Activated effector memory CD4-positive, alpha-beta T cell treated with anti-CD3 and anti-CD28 coated beads, Interleukin-2, amount 50 U/mL, for 16 hours (primary cell): Measurements from ENCODE around the gene ABLIM2.
A peak's percentile ranks its signal among the peaks of the same experiment; 100 is the strongest.

Source experiments
- DNase-seq: peaks from one replicate; pipeline ENCODE4 v3.0.0-alpha.2; 2020

The ABLIM2 gene

DNA sequence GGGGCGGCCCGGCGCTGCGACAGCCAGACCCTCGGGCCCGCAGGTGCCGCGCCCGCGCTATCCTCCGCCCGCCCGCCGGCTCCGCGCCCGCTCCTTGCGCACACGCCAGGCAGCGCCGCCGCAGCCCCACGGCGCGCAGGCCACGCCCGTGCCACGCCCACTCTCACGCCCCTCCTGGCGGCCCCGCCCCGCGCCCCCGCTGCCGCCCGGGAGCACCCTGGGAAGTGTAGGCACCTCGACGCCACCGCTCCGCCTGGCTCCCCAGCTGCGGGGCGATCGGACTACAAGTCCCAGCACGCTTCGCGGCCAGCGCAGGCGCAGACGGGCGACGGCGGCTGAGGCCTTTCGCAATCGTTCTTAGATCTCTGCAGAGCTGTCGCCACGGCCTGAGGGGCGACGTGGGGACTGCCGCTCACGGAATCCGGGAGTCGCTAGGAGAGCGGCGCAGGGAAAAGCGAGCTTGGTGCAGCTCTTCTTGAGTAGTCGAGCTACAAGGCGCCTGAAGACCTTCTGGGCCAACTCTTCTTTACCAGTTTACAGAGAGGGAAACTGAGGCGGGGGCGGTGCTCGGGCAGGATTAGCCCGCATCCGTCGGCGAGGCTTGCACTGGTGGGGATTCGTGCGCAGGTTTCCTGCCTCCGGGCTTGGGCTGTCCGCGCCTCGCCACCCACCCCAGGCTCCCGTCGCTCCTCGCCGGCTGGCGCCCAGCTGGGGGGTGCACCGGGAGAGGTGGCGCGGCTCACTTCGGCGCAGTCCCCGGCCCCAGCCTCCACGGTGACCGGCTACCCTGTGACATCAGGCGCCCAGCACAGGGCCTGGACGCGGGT lies at the start of gene ABLIM2:
Gene ABLIM2, minus strand, starts transcription at position 104 of the 827 bp plus-strand sequence. CDS start 124 bp downstream, outside the sequence.
- peak; percentile 100 for DNase-seq

DNA sequence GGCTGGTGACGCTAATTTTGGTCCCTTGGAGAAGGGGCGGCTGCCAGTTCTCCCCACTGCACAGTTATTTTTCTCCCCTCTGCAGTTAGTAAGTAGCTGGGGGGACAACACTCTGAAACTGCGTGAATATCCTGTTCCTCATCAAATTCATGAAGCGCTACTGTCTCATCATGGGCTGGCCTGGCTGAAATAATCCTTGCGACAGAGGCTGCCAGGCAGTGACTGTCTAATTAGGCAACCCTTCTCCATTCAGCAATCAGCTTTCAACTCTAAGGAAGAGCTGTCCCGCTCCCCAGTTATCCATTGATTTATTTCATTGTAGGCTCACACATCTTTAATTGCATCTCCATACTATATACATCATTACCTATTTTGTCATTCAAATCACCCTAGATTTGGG lies 48.7 kb upstream of the ABLIM2 start:
- DNase-seq = no peak

DNA sequence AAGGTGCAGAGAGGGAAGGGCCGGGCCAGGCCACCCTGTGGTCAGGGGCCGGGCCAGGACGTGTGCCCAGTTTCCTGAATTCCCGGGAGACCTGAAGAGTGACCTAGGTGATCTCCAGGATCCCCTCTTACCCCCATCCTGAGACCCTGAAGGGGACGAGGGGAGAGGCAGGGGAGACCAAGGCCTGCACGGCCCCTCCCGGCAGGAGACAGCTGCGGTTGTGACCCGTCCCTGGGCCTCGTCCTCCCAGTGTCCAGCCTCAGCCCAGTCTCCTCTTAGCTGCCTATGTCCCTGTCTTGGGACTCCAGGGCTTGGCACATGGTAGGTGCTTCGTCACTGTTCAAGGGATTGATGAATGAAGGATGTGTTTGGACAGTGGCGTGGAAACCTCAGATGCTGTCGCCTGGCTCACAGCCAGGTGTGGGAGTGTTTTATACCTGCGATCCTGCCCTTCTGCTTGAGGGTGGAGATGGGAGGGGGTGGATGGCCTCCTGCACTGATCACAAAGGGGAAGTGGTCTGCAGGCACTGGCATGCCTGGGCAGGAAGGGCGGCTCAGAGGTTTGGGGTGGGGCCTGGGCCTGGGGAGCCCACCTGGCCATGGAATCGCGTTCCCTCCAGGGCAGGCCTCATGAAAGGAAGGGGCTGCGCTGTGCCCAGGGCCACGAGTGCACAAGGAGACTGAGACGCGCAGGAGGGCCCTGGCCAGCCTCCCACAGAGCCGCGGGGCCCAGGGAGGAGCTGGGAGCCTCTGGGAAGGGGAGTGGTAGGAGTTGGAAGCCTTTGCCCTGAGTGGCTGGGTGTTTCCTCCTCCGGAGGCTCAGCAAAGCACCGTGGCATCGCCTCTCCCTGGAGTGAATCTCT lies 47.4 kb upstream of the ABLIM2 start:
- DNase-seq = no peak

GRCh38 chr4:8205241-8205707 lies 46.7 kb upstream of the ABLIM2 start:
- DNase-seq = no peak

GRCh38 chr4:8204576-8205227 lies 46.1 kb upstream of the ABLIM2 start:
- no peak for DNase-seq

GRCh38 chr4:8203817-8204216 lies 45.2 kb upstream of the ABLIM2 start:
- no peak for DNase-seq

DNA sequence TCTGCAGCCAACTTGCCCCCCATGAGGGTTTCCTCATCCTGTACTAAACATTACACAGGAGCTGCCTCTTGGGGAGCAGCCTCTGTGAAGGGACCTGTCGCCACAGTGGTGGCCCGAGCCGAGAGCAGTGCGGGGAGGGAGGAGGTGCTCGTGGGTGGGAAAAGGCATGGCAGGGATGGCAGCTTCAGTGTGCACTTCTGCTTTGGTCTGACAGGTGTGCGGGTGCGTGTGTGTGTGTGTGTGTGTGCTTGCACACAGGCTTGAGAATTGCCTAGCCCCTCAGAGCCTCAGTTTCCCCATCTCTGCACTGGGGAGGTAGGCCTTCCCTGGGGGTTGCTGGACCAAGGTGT lies 44.4 kb upstream of the ABLIM2 start:
- no peak for DNase-seq

GRCh38 chr4:8202108-8203051 lies 43.8 kb upstream of the ABLIM2 start:
- no peak for DNase-seq

DNA sequence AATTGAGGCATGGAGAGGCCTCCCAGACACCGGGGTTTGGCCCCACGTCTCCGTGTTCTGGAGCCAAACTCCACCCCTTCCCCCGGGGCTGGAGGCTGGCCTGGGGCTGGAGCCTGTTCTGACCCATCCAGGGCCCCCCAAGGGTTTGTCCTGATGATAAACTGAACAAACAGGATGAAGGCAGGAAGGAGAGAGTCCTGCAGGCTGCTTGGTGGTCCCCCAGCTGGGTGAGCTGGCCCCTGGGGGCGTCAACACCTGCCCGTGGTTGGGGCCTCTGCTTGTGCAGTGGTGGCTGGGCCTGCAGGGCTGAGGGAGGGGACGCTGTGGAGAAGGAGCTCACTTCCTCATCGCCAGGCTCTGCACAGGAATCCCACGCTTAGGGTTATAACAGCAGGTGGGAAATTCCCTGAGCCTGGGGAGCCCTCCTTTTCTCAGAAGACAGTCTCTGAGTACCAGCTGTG lies 42.7 kb upstream of the ABLIM2 start:
- peak; percentile 78 for DNase-seq

- peak; percentile 73 for DNase-seq
Observed at GRCh38 chr4:8200302-8200975, 41.8 kb upstream of the ABLIM2 start.

DNA sequence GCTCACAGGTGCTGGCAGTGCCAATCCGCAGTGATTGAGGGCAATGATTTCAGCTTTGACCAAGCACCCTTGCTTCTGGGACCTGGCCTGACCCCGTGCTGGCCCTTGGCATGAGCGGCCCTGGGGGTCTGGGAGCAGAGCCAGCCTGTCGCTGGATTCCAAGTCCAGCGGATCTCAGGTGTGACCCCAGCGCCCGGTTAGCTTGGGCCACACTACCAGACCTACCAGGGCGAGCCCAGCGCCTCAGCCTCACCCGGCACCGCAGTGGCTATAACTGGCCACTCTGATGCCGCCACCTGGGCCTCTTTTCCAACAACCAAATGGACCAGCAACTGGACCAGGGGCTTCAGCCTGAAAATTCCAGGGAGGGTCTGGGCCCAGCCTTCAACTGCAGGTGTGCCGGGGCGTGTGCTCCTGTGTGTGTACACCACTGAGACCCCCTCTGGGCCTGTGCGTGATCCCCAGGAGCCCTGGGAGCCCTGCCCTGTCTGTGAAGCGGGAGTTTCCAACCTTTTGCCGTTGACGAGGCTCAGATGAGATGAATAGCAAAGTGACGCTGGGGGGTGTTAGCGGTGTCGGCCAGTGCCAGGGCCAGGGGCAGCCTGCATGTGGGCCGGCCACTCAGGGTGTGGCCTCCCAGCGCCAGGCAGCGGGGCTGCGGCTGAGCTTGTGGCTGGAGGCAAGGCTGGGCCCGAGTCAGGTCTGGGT lies 41.1 kb upstream of the ABLIM2 start:
- DNase-seq = peak; percentile 68

GRCh38 chr4:8198906-8199593 lies 40.4 kb upstream of the ABLIM2 start, which contains the start of gene SH3TC1:
Gene SH3TC1 (plus strand): TSS chr4:8199290. CDS start chr4:8205195, 5,905 bp downstream.
- DNase-seq = peak; percentile 87

- DNase-seq = no peak
Observed at GRCh38 chr4:8198206-8198905, 39.7 kb upstream of the ABLIM2 start.

DNA sequence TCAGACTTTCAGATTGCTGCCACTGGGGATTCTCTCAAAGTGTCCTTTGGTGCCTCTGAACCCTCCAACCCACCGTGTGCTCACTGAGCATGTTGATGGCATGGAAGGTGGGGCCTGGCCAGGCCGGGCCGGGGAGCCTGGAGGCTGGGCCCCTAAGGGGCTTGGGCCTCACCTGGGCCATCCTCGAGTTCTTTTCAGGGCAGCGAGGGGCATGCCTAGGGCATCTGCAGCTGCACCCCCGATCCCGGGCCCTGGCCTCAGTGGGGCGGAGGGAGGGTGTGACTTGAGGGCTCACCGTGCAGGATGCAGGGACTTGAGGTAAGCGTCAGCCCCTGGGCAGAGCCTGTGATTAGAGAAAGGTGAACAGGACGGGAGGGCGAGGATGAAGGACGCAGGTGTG lies 38.9 kb upstream of the ABLIM2 start:
- DNase-seq = no peak

DNA sequence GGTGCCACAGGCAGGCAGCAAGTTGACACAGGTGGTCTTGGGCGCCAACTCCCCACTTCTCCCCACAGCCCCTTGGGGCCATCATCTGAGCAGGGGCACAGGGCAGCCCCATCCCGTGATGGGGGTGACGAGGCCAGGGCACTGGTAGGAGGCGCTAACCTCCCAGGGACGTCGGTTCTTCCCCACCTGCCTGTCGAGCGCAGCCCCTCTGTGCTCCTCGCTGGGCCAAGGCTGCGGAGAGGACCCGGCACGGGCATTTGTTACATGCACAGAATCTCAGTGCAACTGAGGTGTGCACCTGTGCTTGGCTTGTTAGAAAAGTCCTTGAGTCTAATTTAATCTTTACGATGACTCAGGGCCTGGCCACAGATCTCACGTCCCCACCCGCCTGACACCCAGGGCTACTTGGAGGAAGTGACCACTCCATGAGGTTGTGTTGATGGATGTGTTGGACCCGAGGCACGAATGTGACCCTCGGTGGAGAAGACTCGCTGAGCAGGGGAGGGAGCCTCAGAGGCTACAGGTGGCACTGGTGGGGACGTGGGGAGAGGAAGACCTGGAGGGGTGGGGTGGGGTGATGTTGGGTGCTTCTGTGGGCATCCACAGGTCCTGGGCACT lies 37.3 kb upstream of the ABLIM2 start:
- no peak for DNase-seq

DNA sequence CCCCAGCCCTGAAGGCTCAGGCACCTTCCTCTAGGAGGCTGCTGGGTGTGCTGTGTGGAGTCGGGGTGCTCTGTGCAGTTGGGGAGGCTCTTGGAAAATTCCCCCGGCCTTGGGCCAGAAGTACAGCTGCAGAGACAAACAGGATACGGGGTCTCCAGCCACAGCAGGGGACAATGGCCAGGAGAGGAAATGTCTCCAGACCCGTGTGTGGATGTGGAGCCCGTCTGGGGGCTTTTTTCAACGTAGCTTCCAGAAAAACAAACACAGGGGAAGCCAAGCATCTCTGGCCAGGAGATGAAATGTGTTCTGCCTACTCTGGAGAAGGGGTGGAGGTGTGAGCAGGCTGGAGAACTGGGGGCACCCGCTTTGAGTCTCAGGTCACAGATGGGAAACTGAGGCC lies 36.8 kb upstream of the ABLIM2 start:
- DNase-seq = no peak

GRCh38 chr4:8194306-8195242 lies 36.0 kb upstream of the ABLIM2 start:
- no peak for DNase-seq
